Measurements from ENCODE around the gene TTYH1. TPM values are rescaled to one million over a fixed set of nuclear protein-coding genes. Genes with fewer than 3 reads are reported as not detected.

TTYH1 gene
- total and polyA plus RNA-seq, 2 donors (not counting 1 experiment from before 2014, with no cell fraction given) = not detected

DNA sequence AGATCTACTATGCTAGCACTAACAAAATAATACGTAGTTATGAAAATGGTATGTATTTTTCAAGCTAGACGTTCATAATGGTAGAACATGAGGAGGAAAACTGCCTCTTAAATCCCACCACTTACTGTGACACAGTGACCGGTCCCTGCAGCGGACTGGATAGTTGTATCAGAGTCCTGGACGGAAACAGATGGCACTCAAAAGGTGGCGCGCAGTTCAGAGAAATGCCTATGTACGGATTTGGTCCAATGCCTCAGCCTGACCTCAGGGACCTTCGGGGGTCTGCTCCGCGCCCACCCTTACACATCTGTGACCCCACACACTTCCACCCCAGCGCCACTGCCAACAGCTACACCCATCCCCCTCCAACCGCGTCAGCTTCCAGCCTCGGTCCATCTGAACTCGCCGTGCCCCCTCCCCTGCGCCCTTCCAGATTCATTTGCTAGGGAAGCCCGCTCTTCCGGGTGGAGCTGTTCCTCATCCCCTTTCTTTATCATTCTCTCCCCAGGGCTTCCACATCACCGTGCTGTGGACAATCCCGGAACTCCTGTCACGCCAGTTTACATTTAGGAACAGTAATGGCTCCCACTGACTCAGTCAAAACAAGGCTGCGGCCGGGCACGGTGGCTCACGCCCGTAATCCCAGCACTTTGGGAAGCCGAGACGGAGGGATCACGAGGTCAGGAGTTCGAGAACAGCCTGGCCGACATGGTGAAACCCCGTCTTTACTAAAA, 32.9 kb downstream of the TTYH1 start:
- Histone ChIP-seq H3K4me1 (ENCODE audit: control insufficient read depth, extremely low read depth, insufficient read depth, low read length) (peaks cover 7% of the 10 kb centered on the region), H3K27ac (ENCODE audit: insufficient read depth, low read length) (peak overlapping the region; percentile 98), H3K4me2 (ENCODE audit: extremely low read depth, insufficient read depth, low read length) (peak overlapping the region; percentile 46), H3K27me3 (ENCODE audit: control insufficient read depth, insufficient read depth, low read length) (no peaks in the 10 kb centered on the region), H3K4me3 (replicated peaks in 1 of 4; ENCODE audit: control extremely low read depth in 1 of 4, insufficient read depth in 1 of 4, low read depth in 3 of 4, low read length in 4 of 4) (peak overlapping the region; percentile 76 to 98 (median 90)), H2AFZ (ENCODE audit: low read length) (peak overlapping the region; percentile 3), H4K20me1 (ENCODE audit: control insufficient read depth, extremely low read depth, insufficient read depth, low read length) (no peaks in the 10 kb centered on the region), H3K9ac (ENCODE audit: insufficient read depth, low read length) (peak overlapping the region; percentile 92), H3K36me3 (ENCODE audit: control insufficient read depth, insufficient read depth, low read length) (peaks cover 16% of the 10 kb centered on the region), H3K9me3 (ENCODE audit: control insufficient read depth, insufficient read depth, low read depth, low read length) (no peaks in the 10 kb centered on the region), H3K79me2 (ENCODE audit: control insufficient read depth, insufficient read depth, low read length) (peaks cover 59% of the 10 kb centered on the region)
- no peak for TF ChIP-seq EZH2 (IDR thresholded peaks at IDR 0.05; ENCODE audit: low read length, missing control alignments)
- TF ChIP-seq, protein P1, sequence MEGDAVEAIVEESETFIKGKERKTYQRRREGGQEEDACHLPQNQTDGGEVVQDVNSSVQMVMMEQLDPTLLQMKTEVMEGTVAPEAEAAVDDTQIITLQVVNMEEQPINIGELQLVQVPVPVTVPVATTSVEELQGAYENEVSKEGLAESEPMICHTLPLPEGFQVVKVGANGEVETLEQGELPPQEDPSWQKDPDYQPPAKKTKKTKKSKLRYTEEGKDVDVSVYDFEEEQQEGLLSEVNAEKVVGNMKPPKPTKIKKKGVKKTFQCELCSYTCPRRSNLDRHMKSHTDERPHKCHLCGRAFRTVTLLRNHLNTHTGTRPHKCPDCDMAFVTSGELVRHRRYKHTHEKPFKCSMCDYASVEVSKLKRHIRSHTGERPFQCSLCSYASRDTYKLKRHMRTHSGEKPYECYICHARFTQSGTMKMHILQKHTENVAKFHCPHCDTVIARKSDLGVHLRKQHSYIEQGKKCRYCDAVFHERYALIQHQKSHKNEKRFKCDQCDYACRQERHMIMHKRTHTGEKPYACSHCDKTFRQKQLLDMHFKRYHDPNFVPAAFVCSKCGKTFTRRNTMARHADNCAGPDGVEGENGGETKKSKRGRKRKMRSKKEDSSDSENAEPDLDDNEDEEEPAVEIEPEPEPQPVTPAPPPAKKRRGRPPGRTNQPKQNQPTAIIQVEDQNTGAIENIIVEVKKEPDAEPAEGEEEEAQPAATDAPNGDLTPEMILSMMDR (conservative IDR thresholded peaks at IDR 0.05 in 1 of 2, IDR thresholded peaks at IDR 0.05 in 1 of 2; ENCODE audit: low read depth in 1 of 2, low read length in 2 of 2) = no peak
- peak; percentile 60 to 61 for DNase-seq (ENCODE audit: low read depth in 2 of 2)

- H3K4me3 ChIP-seq (replicated peaks in 1 of 4; ENCODE audit: control extremely low read depth in 1 of 4, insufficient read depth in 1 of 4, low read depth in 3 of 4, low read length in 4 of 4) = peak within 1 kb of the TSS; percentile 76 to 98 (median 90)
- H3K4me2 ChIP-seq (ENCODE audit: extremely low read depth, insufficient read depth, low read length) = peak within 1 kb of the TSS; percentile 89
- peaks cover 68% of the 10 kb centered on the region for H3K79me2 ChIP-seq (ENCODE audit: control insufficient read depth, insufficient read depth, low read length)
- no peaks in the 10 kb centered on the region for H4K20me1 ChIP-seq (ENCODE audit: control insufficient read depth, extremely low read depth, insufficient read depth, low read length)
- peaks cover 7% of the 10 kb centered on the region for H3K4me1 ChIP-seq (ENCODE audit: control insufficient read depth, extremely low read depth, insufficient read depth, low read length)
- peak; percentile 99 for DNase-seq (ENCODE audit: low read depth in 2 of 2)
- H3K9ac ChIP-seq (ENCODE audit: insufficient read depth, low read length) = peak within 1 kb of the TSS; percentile 92
- peak within 1 kb of the TSS; percentile 27 for H2AFZ ChIP-seq (ENCODE audit: low read length)
- H3K36me3 ChIP-seq (ENCODE audit: control insufficient read depth, insufficient read depth, low read length) = peaks cover 24% of the 10 kb centered on the region
- no peaks in the 10 kb centered on the region for H3K27me3 ChIP-seq (ENCODE audit: control insufficient read depth, insufficient read depth, low read length)
- TF ChIP-seq EZH2 (IDR thresholded peaks at IDR 0.05; ENCODE audit: low read length, missing control alignments) = no peak
- TF ChIP-seq, protein P1 (conservative IDR thresholded peaks at IDR 0.05 in 1 of 2, IDR thresholded peaks at IDR 0.05 in 1 of 2; ENCODE audit: low read depth in 1 of 2, low read length in 2 of 2) = no peak
- H3K27ac ChIP-seq (ENCODE audit: insufficient read depth, low read length) = peak within 1 kb of the TSS; percentile 98
- H3K9me3 ChIP-seq (ENCODE audit: control insufficient read depth, insufficient read depth, low read depth, low read length) = no peaks in the 10 kb centered on the region
These were observed 33.8 kb downstream of the TTYH1 start, which contains the start of gene LENG8 for GRCh38 chr19:54448774-54449700. Gene LENG8, plus strand, starts transcription at chr19:54449199. Its CDS starts 2,146 bp downstream, at chr19:54451345.

DNA sequence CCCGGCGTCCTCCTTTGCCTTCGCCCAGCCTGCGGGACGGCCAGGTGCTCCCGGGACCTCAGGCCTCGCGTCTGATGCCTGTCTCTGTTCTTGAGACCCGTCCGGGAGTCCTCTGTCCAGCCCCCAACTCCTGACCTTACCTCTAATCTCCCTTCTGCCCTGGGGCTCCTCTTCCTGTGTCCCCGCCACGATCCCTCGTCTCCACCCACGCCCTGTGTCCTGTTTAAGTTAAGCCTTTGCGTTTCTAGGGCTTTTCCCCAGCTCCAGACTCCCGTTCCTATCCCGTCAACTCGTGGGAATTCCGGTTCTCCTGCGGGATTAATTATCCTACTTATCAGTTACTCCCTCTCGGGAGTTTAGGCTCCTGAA, 34.4 kb downstream of the TTYH1 start:
- H3K79me2 ChIP-seq (ENCODE audit: control insufficient read depth, insufficient read depth, low read length) = peaks cover 73% of the 10 kb centered on the region
- H4K20me1 ChIP-seq (ENCODE audit: control insufficient read depth, extremely low read depth, insufficient read depth, low read length) = no peaks in the 10 kb centered on the region
- peaks cover 29% of the 10 kb centered on the region for H3K36me3 ChIP-seq (ENCODE audit: control insufficient read depth, insufficient read depth, low read length)
- H3K4me3 ChIP-seq (replicated peaks in 1 of 4; ENCODE audit: control extremely low read depth in 1 of 4, insufficient read depth in 1 of 4, low read depth in 3 of 4, low read length in 4 of 4) = peak overlapping the region; percentile 76 to 98 (median 90)
- peaks cover 7% of the 10 kb centered on the region for H3K4me1 ChIP-seq (ENCODE audit: control insufficient read depth, extremely low read depth, insufficient read depth, low read length)
- peak overlapping the region; percentile 98 for H3K27ac ChIP-seq (ENCODE audit: insufficient read depth, low read length)
- no peaks in the 10 kb centered on the region for H3K27me3 ChIP-seq (ENCODE audit: control insufficient read depth, insufficient read depth, low read length)
- peak overlapping the region; percentile 92 for H3K9ac ChIP-seq (ENCODE audit: insufficient read depth, low read length)
- no peak overlapping the region for H2AFZ ChIP-seq (ENCODE audit: low read length)
- no peaks in the 10 kb centered on the region for H3K9me3 ChIP-seq (ENCODE audit: control insufficient read depth, insufficient read depth, low read depth, low read length)
- H3K4me2 ChIP-seq (ENCODE audit: extremely low read depth, insufficient read depth, low read length) = peak overlapping the region; percentile 89
- peak; percentile 19 to 28 for DNase-seq (ENCODE audit: low read depth in 2 of 2)
- no peak for TF ChIP-seq EZH2 (IDR thresholded peaks at IDR 0.05; ENCODE audit: low read length, missing control alignments)
- TF ChIP-seq, protein P1 (conservative IDR thresholded peaks at IDR 0.05 in 1 of 2, IDR thresholded peaks at IDR 0.05 in 1 of 2; ENCODE audit: low read depth in 1 of 2, low read length in 2 of 2) = no peak

Data from fibroblast of lung (primary cell).